Type B pancreatic cell (in vitro differentiated cells): Measurements from ENCODE around the gene OLIG1. TPM values are rescaled to one million over a fixed set of nuclear protein-coding genes. Genes with fewer than 3 reads are reported as not detected.

ENCODE experiments used
- DNase-seq: peaks from one replicate; pipeline ENCODE4 v3.0.0; 2021; ENCODE audit warnings: mixed read lengths; ENCODE audit not compliant: unreplicated experiment; ENCODE audit errors: extremely low spot score
- H3K27ac Mint-ChIP-seq: 2 replicates; pipeline ENCODE4 v1.8.0; 2021; ENCODE audit warnings: mild to moderate bottlenecking, mixed read lengths
- H3K27me3 Mint-ChIP-seq: 2 replicates; pipeline ENCODE4 v1.8.0; 2021; ENCODE audit warnings: mixed read lengths
- H3K36me3 Mint-ChIP-seq: 2 replicates; pipeline ENCODE4 v1.8.0; 2021; ENCODE audit warnings: mixed read lengths
- H3K4me1 Mint-ChIP-seq: one replicate; pipeline ENCODE4 v1.8.0; 2021; ENCODE audit warnings: mixed read lengths; ENCODE audit not compliant: unreplicated experiment
- H3K4me3 Mint-ChIP-seq: 2 replicates; pipeline ENCODE4 v1.8.0; 2021; ENCODE audit warnings: mild to moderate bottlenecking, mixed read lengths
- H3K9me3 Mint-ChIP-seq: 2 replicates; pipeline ENCODE4 v1.8.0; 2021; ENCODE audit warnings: mixed read lengths
- long read RNA-seq: library from polyadenylated mRNA; unstranded; transcript quantifications from one replicate; pipeline ENCODE4 v2.0.0, GENCODE V29; 2020
- total RNA-seq: library from RNA; stranded (reverse); gene quantifications from 2 replicates; pipeline ENCODE4 v1.2.1, GENCODE V29; 2021; ENCODE audit warnings: low replicate concordance
- TF ChIP-seq, protein P1 (sequence below): fragments of 200-600 bp; sonication (generic); conservative IDR thresholded peaks from 2 replicates; pipeline ENCODE4 v1.5.0; 2021; ENCODE audit warnings: antibody characterized with exemption, mild to moderate bottlenecking

Gene OLIG1, protein sequence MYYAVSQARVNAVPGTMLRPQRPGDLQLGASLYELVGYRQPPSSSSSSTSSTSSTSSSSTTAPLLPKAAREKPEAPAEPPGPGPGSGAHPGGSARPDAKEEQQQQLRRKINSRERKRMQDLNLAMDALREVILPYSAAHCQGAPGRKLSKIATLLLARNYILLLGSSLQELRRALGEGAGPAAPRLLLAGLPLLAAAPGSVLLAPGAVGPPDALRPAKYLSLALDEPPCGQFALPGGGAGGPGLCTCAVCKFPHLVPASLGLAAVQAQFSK
- 2.0 and 2.8 TPM in 2 replicates for total RNA-seq
- long read RNA-seq = 0 reads

- Mint-ChIP-seq H3K36me3 (no peaks in the 10 kb centered on the region), H3K27ac (no peak within 1 kb of the TSS), H3K9me3 (peaks cover 5% of the 10 kb centered on the region), H3K27me3 (peaks cover 83% of the 10 kb centered on the region), H3K4me1 (no peaks in the 10 kb centered on the region), H3K4me3 (peak within 1 kb of the TSS; percentile 83)
- peak; percentile 77 for DNase-seq
- TF ChIP-seq, protein P1, sequence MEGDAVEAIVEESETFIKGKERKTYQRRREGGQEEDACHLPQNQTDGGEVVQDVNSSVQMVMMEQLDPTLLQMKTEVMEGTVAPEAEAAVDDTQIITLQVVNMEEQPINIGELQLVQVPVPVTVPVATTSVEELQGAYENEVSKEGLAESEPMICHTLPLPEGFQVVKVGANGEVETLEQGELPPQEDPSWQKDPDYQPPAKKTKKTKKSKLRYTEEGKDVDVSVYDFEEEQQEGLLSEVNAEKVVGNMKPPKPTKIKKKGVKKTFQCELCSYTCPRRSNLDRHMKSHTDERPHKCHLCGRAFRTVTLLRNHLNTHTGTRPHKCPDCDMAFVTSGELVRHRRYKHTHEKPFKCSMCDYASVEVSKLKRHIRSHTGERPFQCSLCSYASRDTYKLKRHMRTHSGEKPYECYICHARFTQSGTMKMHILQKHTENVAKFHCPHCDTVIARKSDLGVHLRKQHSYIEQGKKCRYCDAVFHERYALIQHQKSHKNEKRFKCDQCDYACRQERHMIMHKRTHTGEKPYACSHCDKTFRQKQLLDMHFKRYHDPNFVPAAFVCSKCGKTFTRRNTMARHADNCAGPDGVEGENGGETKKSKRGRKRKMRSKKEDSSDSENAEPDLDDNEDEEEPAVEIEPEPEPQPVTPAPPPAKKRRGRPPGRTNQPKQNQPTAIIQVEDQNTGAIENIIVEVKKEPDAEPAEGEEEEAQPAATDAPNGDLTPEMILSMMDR = no peak
Measured at GRCh38 chr21:33069994-33070743, at the start of gene OLIG1. OLIG1 (plus strand) TSS chr21:33070141; CDS start chr21:33070247, 106 bp downstream.

DNA sequence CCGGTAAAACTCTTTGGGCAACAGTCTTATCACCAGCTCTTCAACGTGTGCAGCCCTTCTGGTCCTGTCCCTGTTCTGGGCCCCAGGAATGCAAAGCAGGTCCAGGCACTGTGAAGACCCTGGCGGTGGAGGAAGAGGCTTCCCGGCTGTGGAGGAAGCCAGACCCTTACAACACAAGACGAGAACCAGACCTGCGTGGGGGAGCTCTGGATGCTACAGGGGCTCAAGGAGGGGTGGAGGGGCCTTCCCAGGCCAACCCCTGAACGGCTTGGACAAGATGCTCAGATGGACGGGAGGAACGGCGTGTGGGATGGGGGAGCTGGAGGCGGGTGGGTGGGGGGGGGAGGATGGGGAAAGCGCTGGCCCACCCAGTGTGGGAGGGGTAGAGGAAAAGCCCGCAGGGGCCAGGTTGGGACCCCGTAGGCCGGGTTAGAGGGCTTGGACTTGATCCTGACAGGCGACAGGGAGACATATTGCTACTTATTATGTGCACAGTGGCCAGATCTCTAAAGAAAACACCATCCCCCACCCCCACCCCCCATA, 49.3 kb upstream of the OLIG1 start:
- TF ChIP-seq, protein P1 = no peak
- H3K27me3 Mint-ChIP-seq = peaks cover 93% of the 10 kb centered on the region
- no peaks in the 10 kb centered on the region for H3K9me3 Mint-ChIP-seq
- peaks cover 4% of the 10 kb centered on the region for H3K36me3 Mint-ChIP-seq
- no peak for DNase-seq
- peaks cover 5% of the 10 kb centered on the region for H3K4me1 Mint-ChIP-seq
- H3K27ac Mint-ChIP-seq = no peak overlapping the region
- H3K4me3 Mint-ChIP-seq = peak overlapping the region; percentile 81

DNA sequence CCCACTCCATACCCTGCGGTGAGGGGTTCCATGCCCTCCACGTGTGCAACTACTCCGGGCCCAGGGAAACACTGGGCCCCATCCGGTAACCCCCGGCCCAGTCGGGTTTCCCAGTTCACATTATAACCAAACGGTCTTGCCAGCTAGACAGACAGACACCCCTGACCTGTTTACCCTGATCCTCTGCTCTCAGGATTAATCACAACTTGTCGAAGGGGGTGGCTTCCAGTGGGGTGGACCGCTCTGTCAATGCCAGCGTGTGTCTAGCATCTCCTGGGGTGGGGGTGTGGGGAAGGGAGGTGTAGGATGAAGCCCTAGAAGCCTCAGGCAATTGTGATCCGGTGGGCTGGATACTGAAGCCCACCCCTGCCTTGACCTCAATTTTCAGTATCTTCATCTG, 48.8 kb upstream of the OLIG1 start:
- Mint-ChIP-seq H3K4me1 (peaks cover 9% of the 10 kb centered on the region), H3K9me3 (no peaks in the 10 kb centered on the region), H3K36me3 (peaks cover 4% of the 10 kb centered on the region), H3K27ac (no peak overlapping the region), H3K27me3 (peaks cover 93% of the 10 kb centered on the region), H3K4me3 (no peak overlapping the region)
- no peak for DNase-seq
- TF ChIP-seq, protein P1 = no peak

GRCh38 chr21:33021667-33022066, 48.3 kb upstream of the OLIG1 start:
- H3K27me3 Mint-ChIP-seq = peaks cover 93% of the 10 kb centered on the region
- H3K36me3 Mint-ChIP-seq = peaks cover 4% of the 10 kb centered on the region
- TF ChIP-seq, protein P1 = no peak
- peaks cover 11% of the 10 kb centered on the region for H3K4me1 Mint-ChIP-seq
- no peak overlapping the region for H3K27ac Mint-ChIP-seq
- DNase-seq = no peak
- H3K4me3 Mint-ChIP-seq = no peak overlapping the region
- H3K9me3 Mint-ChIP-seq = no peaks in the 10 kb centered on the region

- Mint-ChIP-seq H3K4me1 (peaks cover 11% of the 10 kb centered on the region), H3K36me3 (peaks cover 4% of the 10 kb centered on the region), H3K9me3 (no peaks in the 10 kb centered on the region), H3K27me3 (peaks cover 90% of the 10 kb centered on the region), H3K4me3 (peak overlapping the region; percentile 81), H3K27ac (no peak overlapping the region)
- no peak for DNase-seq
- TF ChIP-seq, protein P1 = no peak
Measured at GRCh38 chr21:33022489-33022827, 47.5 kb upstream of the OLIG1 start.
